Measurements from ENCODE around the gene INPP4B. TPM values are rescaled to one million over a fixed set of nuclear protein-coding genes. Genes with fewer than 3 reads are reported as not detected.

INPP4B gene
- polyA plus RNA-seq, 1 of the 3 experiments (the other 2 are of a cell fraction): 0.08 TPM

- no peak for TF ChIP-seq RFX5 (IDR thresholded peaks at IDR 0.05; ENCODE audit: low read length)
Measured at GRCh38 chr4:142292231-142292630, 553.9 kb downstream of the INPP4B start (continued).

- no peak for DNase-seq
- H3K4me2 ChIP-seq: no peak overlapping the region
- no peaks in the 10 kb centered on the region for H3K36me3 ChIP-seq (replicated peaks in 1 of 2; ENCODE audit: control insufficient read depth in 1 of 2, insufficient read depth in 2 of 2, low read length in 1 of 2)
- no peak overlapping the region for H3K9ac ChIP-seq
- H3K4me3 ChIP-seq (ENCODE audit: low read depth in 2 of 2, low read length in 1 of 2): no peak overlapping the region
- no peaks in the 10 kb centered on the region for H3K9me3 ChIP-seq
- no peak for TF ChIP-seq FOSL2 (IDR thresholded peaks at IDR 0.05; ENCODE audit: borderline replicate concordance, low read depth)
- TF ChIP-seq MEF2A (IDR thresholded peaks at IDR 0.05; ENCODE audit: borderline replicate concordance, low read depth): no peak
- TF ChIP-seq MAX (IDR thresholded peaks at IDR 0.05; ENCODE audit: low read depth): no peak
- no peak for TF ChIP-seq USF1 (IDR thresholded peaks at IDR 0.05; ENCODE audit: borderline replicate concordance, low read depth)
- TF ChIP-seq RAD21 (IDR thresholded peaks at IDR 0.05; ENCODE audit: low read length): no peak
- no peak for TF ChIP-seq ELF1 (IDR thresholded peaks at IDR 0.05)
- no peak for TF ChIP-seq TEAD4 (IDR thresholded peaks at IDR 0.05; ENCODE audit: borderline replicate concordance, insufficient read depth)
- TF ChIP-seq YY1 (IDR thresholded peaks at IDR 0.05; ENCODE audit: low read depth): no peak
- TF ChIP-seq POLR2AphosphoS5 (IDR thresholded peaks at IDR 0.05; ENCODE audit: low read depth, low read length): no peak
- no peak for TF ChIP-seq IRF3 (IDR thresholded peaks at IDR 0.05; ENCODE audit: low read depth, low read length)
- TF ChIP-seq FOXJ3 (CRISPR knock-in tag; IDR thresholded peaks at IDR 0.05): no peak
- TF ChIP-seq SMC3 (IDR thresholded peaks at IDR 0.05; ENCODE audit: low read depth, low read length): no peak
- TF ChIP-seq TAF1 (IDR thresholded peaks at IDR 0.05; ENCODE audit: borderline replicate concordance, low read depth, low read length): no peak
- TF ChIP-seq REST (IDR thresholded peaks at IDR 0.05; ENCODE audit: low read depth, low read length): no peak
- TF ChIP-seq USF2 (IDR thresholded peaks at IDR 0.05; ENCODE audit: borderline replicate concordance, low read depth, low read length): no peak
- no peak overlapping the region for H3K27ac ChIP-seq (ENCODE audit: low read depth in 2 of 2, low read length in 1 of 2)
- 73% methylated on average over 5 of the region's 5 CpGs for WGBS (ENCODE audit: low lambda C conversion rate)
- H3K27me3 ChIP-seq (ENCODE audit: insufficient read depth): no peaks in the 10 kb centered on the region
- no peaks in the 10 kb centered on the region for H3K79me2 ChIP-seq (ENCODE audit: insufficient read depth)
- no peaks in the 10 kb centered on the region for H3K9me2 ChIP-seq
- no peak overlapping the region for H2AFZ ChIP-seq (ENCODE audit: low read depth)
- H3F3A ChIP-seq (replicated peaks; ENCODE audit: insufficient read depth): no peaks in the 10 kb centered on the region
- ChIA-PET POLR2A (no interaction called here), CTCF (interaction anchor here (0.7 to 0.8 kb wide), 3 partner anchors 8 to 113 kb away, joined by 3 to 5 read pairs (median 4); no protein-coding TSS in a partner anchor)
- no peaks in the 10 kb centered on the region for H4K20me1 ChIP-seq (ENCODE audit: insufficient read depth)
- no peaks in the 10 kb centered on the region for H3K4me1 ChIP-seq (ENCODE audit: control insufficient read depth in 1 of 2, insufficient read depth in 2 of 2, low read depth in 1 of 2, low read length in 1 of 2)
Measured at GRCh38 chr4:142291299-142292050, 554.6 kb downstream of the INPP4B start.
